Measurements from ENCODE around the gene CNTNAP2. TPM values are rescaled to one million over a fixed set of nuclear protein-coding genes. Genes with fewer than 3 reads are reported as not detected.

Gene CNTNAP2
- total RNA-seq, 2 donors from 2014 or later, result 4.4 to 8.5 TPM

GRCh38 chr7:146736446-146737190 lies 620.0 kb downstream of the CNTNAP2 start:
- Histone ChIP-seq H3K9me3 (no peaks in the 10 kb centered on the region), H3K9ac (ENCODE audit: low read depth in 2 of 2, low read length in 2 of 2) (no peak overlapping the region), H3K36me3 (no peaks in the 10 kb centered on the region), H3K27ac (no peak overlapping the region), H3K4me3 (no peak overlapping the region), H3K27me3 (no peaks in the 10 kb centered on the region), H3K4me1 (no peaks in the 10 kb centered on the region)
- TF ChIP-seq CTCF (IDR thresholded peaks at IDR 0.05), result no peak
- no peak for DNase-seq
- intact Hi-C loops (cut with DNase I), result no loop called here

GRCh38 chr7:146740039-146740438 lies 623.4 kb downstream of the CNTNAP2 start:
- H3K4me3 ChIP-seq, result no peak overlapping the region
- no peak for DNase-seq
- H3K36me3 ChIP-seq, result no peaks in the 10 kb centered on the region
- no peak overlapping the region for H3K27ac ChIP-seq
- H3K4me1 ChIP-seq, result no peaks in the 10 kb centered on the region
- TF ChIP-seq CTCF (IDR thresholded peaks at IDR 0.05), result no peak
- intact Hi-C loops (cut with DNase I), result no loop called here
- no peaks in the 10 kb centered on the region for H3K9me3 ChIP-seq
- no peak overlapping the region for H3K9ac ChIP-seq (ENCODE audit: low read depth in 2 of 2, low read length in 2 of 2)
- no peaks in the 10 kb centered on the region for H3K27me3 ChIP-seq

- no peak for DNase-seq
- Histone ChIP-seq H3K9ac (ENCODE audit: low read depth in 2 of 2, low read length in 2 of 2) (no peak overlapping the region), H3K27ac (no peak overlapping the region), H3K9me3 (no peaks in the 10 kb centered on the region), H3K4me1 (no peaks in the 10 kb centered on the region), H3K4me3 (no peak overlapping the region), H3K36me3 (no peaks in the 10 kb centered on the region), H3K27me3 (no peaks in the 10 kb centered on the region)
- intact Hi-C loops (cut with DNase I), result no loop called here
- no peak for TF ChIP-seq CTCF (IDR thresholded peaks at IDR 0.05)
Observed at GRCh38 chr7:146741911-146742310, 625.3 kb downstream of the CNTNAP2 start.

GRCh38 chr7:146754385-146754784 lies 637.8 kb downstream of the CNTNAP2 start:
- DNase-seq, result no peak
- Histone ChIP-seq H3K4me1 (no peaks in the 10 kb centered on the region), H3K36me3 (no peaks in the 10 kb centered on the region), H3K27me3 (no peaks in the 10 kb centered on the region), H3K4me3 (no peak overlapping the region), H3K27ac (no peak overlapping the region), H3K9me3 (no peaks in the 10 kb centered on the region), H3K9ac (ENCODE audit: low read depth in 2 of 2, low read length in 2 of 2) (no peak overlapping the region)
- no peak for TF ChIP-seq CTCF (IDR thresholded peaks at IDR 0.05)
- intact Hi-C loops (cut with DNase I), result no loop called here

GRCh38 chr7:146755585-146755984 lies 639.0 kb downstream of the CNTNAP2 start:
- intact Hi-C loops (cut with DNase I), result no loop called here
- Histone ChIP-seq H3K27me3 (no peaks in the 10 kb centered on the region), H3K9ac (ENCODE audit: low read depth in 2 of 2, low read length in 2 of 2) (no peak overlapping the region), H3K9me3 (no peaks in the 10 kb centered on the region), H3K4me3 (no peak overlapping the region), H3K27ac (no peak overlapping the region), H3K36me3 (no peaks in the 10 kb centered on the region), H3K4me1 (no peaks in the 10 kb centered on the region)
- DNase-seq, result no peak
- TF ChIP-seq CTCF (IDR thresholded peaks at IDR 0.05), result no peak
